DMS 273 (cell line): Measurements from ENCODE around the gene G2E3.
"Not testable (repeated sequence)": the region's sequence is repeated elsewhere in the genome, so short reads cannot be mapped to it uniquely, and the experiment has no call there.

ENCODE experiments used
- DNase-seq: peaks from one replicate; lab custom pipeline; 2025; ENCODE audit not compliant: unreplicated experiment; lab: John Stamatoyannopoulos, UW

The G2E3 gene

GRCh38 chr14:30600922-30601918 is 42.3 kb downstream of the G2E3 start:
- no peak for DNase-seq

GRCh38 chr14:30603402-30603801 is 44.4 kb downstream of the G2E3 start:
- DNase-seq, result no peak

DNA sequence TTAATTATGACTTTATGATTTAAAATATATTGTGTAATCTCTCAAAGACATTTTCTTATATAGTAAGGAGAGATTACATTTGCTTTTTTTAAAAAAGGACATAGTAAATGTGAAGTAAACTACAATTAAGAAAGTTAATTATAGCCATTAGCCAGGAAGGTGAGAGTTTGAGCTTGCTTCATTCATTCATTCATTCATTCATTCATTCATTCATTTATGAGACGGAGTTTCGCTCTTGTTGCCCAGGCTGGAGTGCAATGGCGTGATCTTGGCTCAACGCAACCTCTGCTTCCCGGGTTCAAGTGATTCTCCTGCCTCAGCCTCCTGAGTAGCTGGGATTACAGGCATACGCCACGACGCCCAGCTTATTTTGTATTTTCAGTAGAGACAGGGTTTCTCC is 45.7 kb downstream of the G2E3 start:
- DNase-seq, result not testable (repeated sequence)

DNA sequence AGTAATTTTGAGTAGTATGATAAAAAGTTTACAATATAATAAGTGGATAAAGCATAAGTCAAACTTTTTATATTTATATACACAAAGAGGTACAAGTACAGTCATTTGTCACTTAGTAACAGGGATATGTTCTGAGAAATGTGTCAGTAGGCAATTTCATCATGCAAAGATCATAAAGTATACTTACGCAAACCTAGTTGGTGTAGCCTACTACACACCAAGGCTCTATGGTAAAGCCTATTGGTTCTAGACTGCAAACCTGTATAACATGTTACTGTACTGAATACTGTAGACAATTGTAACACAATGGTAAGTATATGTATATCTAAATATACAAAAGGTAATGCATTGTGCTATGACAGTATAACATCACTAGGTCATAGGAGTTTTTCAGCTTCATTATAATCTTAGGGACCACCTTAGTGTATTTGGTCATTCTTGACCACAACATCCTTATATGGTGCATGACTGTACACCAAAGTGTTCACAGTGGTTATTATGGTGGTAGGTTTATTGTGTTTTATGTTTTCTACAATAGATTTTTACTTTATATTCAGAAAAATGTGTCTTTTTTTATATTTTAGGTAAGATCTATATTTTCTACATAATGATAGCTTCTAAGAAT is 48.3 kb downstream of the G2E3 start:
- no peak for DNase-seq

- peak; percentile 82 for DNase-seq
These were observed 49.6 kb downstream of the G2E3 start for GRCh38 chr14:30608533-30609006.

DNA sequence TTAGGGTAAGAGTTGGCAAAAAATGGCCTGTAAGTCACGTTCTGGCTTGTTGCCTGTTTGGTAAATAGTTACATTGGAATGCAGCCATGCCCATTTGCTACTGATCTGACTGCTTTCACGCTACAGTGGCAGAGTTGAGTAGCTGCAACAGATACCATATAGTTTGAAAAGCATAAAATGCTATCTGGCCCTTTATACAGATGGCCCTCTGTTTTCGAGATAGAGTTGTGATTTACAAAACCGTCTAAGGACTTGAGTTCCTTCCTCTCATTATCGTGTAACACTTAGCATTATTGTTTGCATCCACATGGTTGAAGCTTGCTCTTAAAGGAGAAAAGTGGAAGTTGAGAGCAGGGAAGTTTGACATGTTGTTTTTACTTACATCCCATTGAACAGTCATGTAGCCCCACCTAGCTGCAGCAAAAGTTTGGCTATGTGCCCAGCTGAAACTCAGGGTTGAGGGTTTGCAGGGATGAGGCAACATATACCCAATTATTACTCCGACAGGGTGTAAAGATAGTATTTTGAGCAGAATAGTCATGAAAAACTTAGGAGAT is 51.9 kb downstream of the G2E3 start:
- DNase-seq, result peak; percentile 76

GRCh38 chr14:30614155-30614554 is 55.2 kb downstream of the G2E3 start:
- DNase-seq, result no peak

DNA sequence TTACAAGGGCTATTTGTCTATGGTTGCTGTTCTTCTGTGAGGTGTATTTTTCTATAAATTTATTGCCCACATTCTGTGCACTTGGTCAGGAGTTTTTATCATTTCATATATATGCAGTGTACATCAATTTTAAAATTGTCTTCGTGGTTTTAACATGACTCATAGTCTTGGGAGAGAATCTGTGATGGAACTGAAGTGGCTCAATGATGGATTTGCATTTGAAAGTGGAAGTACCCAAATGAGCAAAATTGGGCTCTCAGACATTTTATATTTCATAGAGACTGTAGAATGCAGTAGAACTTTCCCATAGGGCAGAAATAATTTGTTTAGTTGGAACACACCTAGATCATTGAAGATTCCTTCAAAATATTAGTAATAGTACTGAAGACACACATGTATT is 61.2 kb downstream of the G2E3 start:
- DNase-seq, result no peak

- peak; percentile 69 for DNase-seq
These were observed 62.5 kb downstream of the G2E3 start for GRCh38 chr14:30621354-30621939.

DNA sequence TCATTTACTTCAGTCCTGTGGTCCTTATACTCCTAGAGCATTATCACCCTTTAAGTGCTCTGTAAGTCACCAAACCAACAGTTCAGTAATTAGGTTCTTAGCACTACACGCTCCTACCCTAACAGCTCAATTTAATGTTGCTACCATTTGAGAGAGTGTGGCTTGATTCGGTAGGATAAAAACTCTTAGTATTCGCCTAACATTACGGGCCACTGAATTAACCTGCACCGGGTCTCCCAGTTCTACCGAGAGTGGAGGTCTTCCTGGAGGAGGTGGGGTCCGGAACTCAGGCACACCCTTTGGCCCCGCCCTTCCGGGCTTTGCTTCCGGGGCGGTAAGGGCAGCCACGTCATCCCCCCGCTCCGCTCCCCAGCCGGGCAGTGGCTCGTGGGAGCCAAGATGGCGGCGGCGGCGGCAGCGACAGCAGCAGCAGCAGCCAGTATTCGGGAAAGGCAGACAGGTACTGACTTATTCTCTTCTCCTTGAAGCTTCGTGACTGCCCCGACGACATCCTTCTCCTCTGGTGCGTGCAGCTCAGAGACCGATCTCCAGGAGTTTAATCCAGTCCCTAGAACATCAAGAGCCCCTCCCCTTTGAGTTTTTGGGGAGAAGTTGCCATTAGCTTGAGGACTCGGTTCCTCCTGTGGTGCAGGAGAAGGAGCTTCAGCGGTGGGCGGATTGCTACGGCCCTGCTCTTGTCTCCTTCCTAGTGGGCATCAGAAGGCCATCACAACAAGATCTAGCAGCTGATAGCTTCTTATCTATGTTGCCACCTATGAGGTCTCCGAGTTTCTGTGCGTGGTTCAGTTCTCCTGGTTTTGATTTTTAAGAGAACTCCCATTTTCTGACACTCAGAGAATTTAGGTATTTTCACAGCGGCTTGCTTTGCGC is 63.2 kb downstream of the G2E3 start, which contains the start of gene SCFD1:
Gene SCFD1, plus strand, starts transcription at position 380 of the 891 bp plus-strand sequence. Its CDS starts 20 bp downstream, at position 400.
- peak; percentile 98 for DNase-seq

DNA sequence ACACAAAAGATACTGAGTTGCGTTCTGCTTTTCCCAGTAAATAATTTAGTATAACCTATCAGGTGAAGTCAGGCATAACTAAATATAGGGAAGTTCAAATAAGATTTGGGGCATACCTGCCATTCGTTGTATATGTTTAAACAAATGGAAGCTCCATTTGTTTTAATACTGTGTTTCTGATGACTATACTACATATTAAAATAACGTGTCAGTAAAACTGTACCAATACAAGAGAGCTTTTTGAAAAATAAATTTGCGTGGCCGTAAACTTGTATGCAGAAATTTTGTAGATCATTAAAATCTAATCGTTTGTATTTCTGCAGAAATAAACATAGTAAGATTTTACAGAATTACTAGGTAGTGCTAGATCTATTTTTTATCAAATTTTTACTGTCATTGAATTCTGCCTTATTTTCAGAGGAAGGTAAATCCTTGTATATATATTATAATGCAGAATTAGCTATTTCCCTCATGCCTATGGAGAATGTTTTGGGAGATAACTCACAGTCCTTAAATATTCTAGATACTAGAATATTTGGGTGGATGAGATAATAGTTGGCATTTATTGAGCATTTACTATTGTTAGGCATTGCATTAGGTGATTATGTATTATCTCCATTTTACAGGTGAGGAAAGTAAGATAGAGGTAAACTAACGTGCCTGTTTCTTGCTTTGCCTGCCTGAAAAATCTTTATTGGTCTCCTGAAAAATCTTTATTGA is 64.6 kb downstream of the G2E3 start:
- DNase-seq, result no peak

DNA sequence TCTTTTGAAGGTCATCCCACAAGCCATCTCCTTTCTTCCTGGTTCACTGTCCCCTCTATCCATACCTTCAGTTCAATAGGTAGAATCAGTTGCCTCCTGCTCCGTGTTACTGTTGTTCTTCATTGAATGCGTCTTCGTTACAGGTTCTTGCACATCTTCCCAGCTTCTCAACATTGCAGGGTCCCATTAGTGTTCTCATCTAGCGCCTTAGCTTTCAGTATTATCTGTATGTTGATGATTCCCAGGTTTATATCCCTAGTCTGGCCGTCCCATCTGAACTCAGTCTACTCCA is 65.1 kb downstream of the G2E3 start:
- no peak for DNase-seq

DNA sequence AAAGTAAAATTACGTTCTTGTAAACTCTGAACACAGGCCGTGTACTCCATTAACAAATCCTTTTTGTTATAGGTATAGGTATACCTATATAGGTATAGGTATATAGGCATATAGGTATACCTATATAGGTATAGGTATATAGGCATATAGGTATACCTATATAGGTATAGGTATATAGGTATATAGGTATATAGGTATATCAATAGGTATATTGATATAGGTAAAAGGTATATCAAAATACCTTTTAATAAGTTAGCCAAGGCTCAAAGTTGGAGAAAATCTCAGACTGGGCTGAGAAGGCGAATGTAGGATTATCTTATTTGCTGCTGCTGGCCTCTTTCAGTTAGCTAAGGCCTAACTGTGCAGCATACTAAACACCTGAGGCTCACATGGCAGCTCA is 66.6 kb downstream of the G2E3 start:
- no peak for DNase-seq

DNA sequence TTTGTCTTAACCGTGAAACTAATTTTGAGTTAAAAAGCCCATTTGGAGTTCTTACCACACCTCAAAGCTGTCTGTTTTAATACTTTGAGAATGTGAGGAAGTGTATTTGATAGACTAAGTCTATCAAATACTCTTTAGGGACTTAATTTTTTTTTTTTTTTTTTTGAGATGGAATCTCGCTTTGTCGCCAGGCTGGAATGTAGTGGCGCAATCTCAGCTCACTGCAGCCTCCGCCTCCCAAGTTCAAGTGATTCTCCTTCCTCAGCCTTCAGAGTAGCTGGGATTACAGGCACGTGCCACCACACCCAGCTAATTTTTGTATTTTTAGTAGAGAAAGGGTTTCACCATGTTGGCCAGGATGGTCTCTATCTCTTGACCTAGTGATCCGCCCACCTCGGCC is 70.5 kb downstream of the G2E3 start:
- not testable (repeated sequence) for DNase-seq

GRCh38 chr14:30630248-30630647 is 71.3 kb downstream of the G2E3 start:
- no peak for DNase-seq

DNA sequence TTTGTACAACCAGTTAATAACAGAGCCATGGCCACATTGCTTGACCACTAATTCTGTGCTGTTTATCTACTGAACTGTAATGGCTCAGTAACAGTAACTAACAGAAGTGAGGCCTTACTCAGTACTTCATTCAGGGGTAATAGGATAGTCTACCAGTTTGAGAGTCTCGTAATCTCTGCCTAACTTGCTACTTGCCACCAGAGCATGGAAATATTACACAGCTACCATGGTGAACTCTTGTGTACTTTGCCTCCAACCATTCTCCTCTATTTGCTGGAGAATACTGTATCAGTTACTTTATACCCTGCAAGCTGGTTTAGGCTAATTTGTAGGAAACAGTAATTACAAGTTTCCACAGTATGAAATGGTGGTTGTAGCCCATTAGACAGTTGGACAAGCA is 73.8 kb downstream of the G2E3 start:
- no peak for DNase-seq

DNA sequence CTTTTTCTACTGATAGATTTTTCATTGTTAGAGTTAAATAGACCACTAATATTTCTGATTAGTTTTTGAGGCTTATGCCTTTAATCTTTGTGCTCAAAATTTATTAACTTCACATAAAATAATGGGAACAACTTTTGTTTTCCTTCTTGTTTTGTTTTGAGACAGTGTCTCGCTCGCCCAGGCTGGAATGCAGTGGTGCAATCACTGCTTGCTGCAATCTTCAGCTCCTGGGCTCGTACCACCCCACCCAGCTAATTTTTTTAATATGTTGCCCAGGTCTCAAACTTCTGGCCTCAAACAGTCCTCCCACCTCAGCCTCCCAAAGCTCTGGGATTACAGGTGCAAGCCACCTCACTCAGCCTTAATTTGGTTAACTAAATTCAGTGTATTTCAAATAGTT is 80.0 kb downstream of the G2E3 start:
- no peak for DNase-seq

GRCh38 chr14:30641207-30641606 is 82.2 kb downstream of the G2E3 start:
- no peak for DNase-seq

DNA sequence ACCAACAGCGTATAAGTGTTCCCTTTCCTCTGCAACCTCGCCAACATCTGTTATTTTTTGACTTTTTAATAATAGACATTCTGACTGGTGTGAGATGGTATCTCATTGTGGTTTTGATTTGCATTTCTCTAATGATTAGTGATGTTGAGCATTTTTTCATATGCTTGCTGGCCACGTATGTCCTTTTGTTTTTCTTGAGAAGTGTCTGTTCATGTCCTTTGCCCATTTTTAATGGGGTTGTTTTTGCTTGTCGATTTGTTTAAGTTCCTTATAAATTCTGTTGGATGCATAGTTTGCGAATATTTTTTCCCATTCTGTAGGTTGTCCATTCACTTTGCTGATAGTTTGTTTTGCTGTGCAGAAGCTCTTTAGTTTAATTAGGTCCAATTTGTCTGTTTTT is 85.5 kb downstream of the G2E3 start:
- not testable (repeated sequence) for DNase-seq

- DNase-seq, result no peak
These were observed 86.6 kb downstream of the G2E3 start for GRCh38 chr14:30645600-30645999.
